ENCODE results near the gene SLC16A3. TPM values are rescaled to one million over a fixed set of nuclear protein-coding genes. Genes with fewer than 3 reads are reported as not detected.

Gene SLC16A3
- total and polyA plus RNA-seq, 8 donors: 13.0 to 149 (median 19.0) TPM

GRCh38 chr17:82239926-82240505, 11.2 kb downstream of the SLC16A3 start:
- Histone ChIP-seq H3K4me3 (no peak overlapping the region), H3K27ac (peak overlapping the region; percentile 76 to 80), H3K9me3 (no peaks in the 10 kb centered on the region), H3K36me3 (peaks cover 0 to 88% of the 10 kb centered on the region in 2 donors), H3K27me3 (no peaks in the 10 kb centered on the region), H3K4me1 (peaks cover 62 to 88% of the 10 kb centered on the region in 2 donors)
- intact Hi-C loops (cut with DNase I): loop anchor here in 1 of 2 donors (5.0 to 10.0 kb wide), 2 partner anchors 55 to 82 kb away; no protein-coding TSS in a partner anchor
- DNase-seq (peak in 1 of 4 donors; percentile 82), ATAC-seq (no peak)
- TF ChIP-seq CTCF (IDR thresholded peaks at IDR 0.05): no peak

GRCh38 chr17:82240506-82241182, 11.8 kb downstream of the SLC16A3 start:
- no peak for TF ChIP-seq CTCF (IDR thresholded peaks at IDR 0.05)
- DNase-seq: peak in 1 of 4 donors; percentile 61
- no peak for ATAC-seq
- intact Hi-C loops (cut with DNase I): no loop called here
- no peak overlapping the region for H3K4me3 ChIP-seq
- peak overlapping the region; percentile 76 to 80 for H3K27ac ChIP-seq
- H3K4me1 ChIP-seq: peaks cover 62 to 82% of the 10 kb centered on the region in 2 donors
- H3K27me3 ChIP-seq: no peaks in the 10 kb centered on the region
- H3K9me3 ChIP-seq: no peaks in the 10 kb centered on the region
- peaks cover 1 to 92% of the 10 kb centered on the region in 2 donors for H3K36me3 ChIP-seq

GRCh38 chr17:82241183-82241925, 12.5 kb downstream of the SLC16A3 start:
- Histone ChIP-seq H3K27me3 (no peaks in the 10 kb centered on the region), H3K4me1 (peaks cover 55 to 79% of the 10 kb centered on the region in 2 donors), H3K36me3 (peaks cover 7 to 92% of the 10 kb centered on the region in 2 donors), H3K4me3 (no peak overlapping the region), H3K9me3 (no peaks in the 10 kb centered on the region), H3K27ac (peak overlapping the region; percentile 76 to 80)
- ATAC-seq: peak; percentile 57
- intact Hi-C loops (cut with DNase I): no loop called here
- DNase-seq: peak in 3 of 4 donors; percentile 42 to 93 (median 90)
- no peak for TF ChIP-seq CTCF (IDR thresholded peaks at IDR 0.05)

- Histone ChIP-seq H3K4me3 (no peak overlapping the region), H3K27me3 (no peaks in the 10 kb centered on the region), H3K4me1 (peaks cover 52 to 79% of the 10 kb centered on the region in 2 donors), H3K9me3 (no peaks in the 10 kb centered on the region), H3K36me3 (peaks cover 7 to 92% of the 10 kb centered on the region in 2 donors), H3K27ac (peak overlapping the region; percentile 76 to 80)
- peak; percentile 52 for ATAC-seq
- intact Hi-C loops (cut with DNase I): no loop called here
- DNase-seq: peak in 1 of 4 donors; percentile 78
- TF ChIP-seq CTCF (IDR thresholded peaks at IDR 0.05): no peak
Observed at GRCh38 chr17:82241926-82242697, 13.3 kb downstream of the SLC16A3 start.

Measured in left lung (tissue), 10 donors.